Limb (tissue), 2 donors: ENCODE measurements around the gene PCNX4.
A peak's percentile ranks its signal among the peaks of the same experiment; 100 is the strongest.

Experiments
- DNase-seq, 2 donors: peaks; one replicate each; pipeline ENCODE4 v3.0.0-alpha.2; 2016; ENCODE audit errors: extremely low spot score in 2 of 2

Gene PCNX4

DNA sequence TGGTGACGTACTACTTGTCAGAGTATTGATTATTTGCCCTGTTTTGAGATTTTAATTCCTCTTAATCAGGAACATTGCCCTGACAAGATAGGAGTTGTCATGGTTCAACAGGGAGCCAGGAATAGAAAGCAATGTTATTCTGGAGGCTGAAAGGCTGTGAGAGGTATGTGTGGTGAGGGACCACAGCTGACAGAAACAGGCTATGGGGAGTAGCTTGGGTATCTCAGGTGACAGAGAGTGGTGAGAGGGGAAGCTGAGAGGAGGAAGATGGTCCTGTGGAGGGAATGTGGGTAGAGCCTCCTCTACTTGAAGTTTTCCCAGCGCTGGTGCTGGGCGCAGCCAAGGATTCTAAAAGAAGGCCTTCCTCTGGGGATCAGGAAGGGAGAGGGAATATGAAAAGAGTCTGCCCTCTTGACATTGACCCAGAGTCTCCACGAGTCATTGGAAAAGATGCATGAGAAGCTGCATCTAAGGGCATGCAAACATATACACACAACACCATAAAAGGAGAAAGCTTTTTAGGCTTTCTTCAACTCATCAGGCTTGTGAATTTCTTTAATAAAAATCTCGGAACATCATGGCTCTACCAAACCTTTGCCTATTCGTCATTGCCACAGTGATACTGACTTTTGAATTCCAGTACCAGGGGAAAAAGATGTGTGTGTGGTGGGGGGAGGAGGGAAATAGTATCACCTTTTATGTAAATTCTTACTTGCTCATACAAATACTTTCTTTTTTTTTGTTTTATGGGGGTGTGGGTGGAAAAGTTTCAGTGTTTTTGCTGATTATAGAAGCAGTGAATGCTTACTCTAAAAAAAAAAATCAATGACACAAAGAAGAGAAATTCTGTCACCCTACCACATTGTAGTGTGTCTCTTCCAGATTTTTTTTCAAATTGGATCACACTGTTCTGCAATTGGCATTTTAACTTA lies 113.4 kb downstream of the PCNX4 start:
- DNase-seq: no peak

DNA sequence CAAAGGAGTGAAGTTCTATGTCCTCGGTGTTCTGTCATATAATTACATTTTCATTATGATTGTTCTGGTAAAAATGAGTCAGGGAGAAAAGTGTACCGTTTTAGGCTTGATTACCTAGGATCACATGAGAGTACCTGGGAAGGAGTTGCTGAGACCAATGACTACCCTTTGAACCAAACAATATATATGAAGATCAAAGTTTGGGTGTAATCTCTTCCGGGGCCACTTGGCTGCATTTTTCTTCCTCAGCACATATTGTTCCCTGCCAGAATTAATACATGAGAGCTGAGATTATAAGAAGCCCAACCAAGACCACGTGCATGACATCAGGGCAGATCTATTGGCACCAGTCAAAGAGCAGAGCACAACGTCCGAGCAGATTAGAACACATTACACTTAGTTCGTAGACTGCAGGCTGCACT lies 114.5 kb downstream of the PCNX4 start:
- no peak for DNase-seq

DNA sequence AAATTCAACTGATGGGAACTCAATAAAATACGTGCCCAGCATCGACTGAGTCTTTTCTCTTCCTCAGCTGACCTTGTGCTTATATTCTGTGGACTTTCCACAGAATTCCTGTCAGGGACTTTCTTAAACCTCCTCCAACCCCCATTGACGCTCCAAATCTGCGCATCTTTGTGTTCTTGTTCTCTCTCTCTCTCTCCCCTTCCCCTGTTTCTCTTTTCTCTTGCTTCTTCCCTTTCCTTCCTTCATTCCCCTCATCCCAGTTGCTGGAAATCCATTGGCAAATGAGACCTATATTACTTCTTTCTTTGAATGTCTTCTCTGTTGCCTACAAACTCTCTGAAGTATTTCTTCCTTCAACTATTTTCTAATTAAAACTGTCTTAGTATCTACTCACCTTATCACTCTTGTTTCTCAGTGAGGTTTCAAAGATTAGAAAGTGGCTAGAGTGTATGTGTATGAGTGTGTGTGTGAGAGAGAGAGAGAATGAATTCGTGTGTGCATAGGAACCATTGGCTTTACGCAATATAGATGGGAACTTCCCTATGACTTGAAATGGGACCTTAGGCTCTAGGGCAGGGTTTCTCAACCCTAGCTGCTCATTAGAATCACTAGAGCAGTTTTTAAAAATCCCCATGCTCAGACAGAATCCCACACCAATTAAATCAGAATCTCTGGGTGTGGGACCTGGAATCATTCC lies 115.3 kb downstream of the PCNX4 start:
- DNase-seq: no peak

DNA sequence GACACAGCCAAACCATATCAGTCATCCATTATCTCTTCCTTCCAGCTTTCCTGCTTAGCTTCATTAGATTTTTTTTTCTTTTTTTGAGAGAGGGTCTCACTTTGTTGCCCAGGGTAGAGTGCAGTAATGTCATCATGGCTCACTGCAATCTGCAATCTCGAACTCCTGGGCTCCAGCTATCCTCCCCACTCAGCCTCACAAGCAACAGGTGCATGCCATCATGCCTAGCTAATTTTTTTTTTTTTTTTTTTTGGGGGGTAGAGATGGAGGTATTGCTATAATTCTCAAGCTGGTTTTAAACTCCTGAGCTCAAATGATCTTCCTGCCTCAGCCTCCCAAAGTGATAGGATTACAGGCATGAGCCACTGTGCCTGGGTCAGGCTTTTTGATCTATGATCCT lies 119.0 kb downstream of the PCNX4 start:
- no peak for DNase-seq

DNA sequence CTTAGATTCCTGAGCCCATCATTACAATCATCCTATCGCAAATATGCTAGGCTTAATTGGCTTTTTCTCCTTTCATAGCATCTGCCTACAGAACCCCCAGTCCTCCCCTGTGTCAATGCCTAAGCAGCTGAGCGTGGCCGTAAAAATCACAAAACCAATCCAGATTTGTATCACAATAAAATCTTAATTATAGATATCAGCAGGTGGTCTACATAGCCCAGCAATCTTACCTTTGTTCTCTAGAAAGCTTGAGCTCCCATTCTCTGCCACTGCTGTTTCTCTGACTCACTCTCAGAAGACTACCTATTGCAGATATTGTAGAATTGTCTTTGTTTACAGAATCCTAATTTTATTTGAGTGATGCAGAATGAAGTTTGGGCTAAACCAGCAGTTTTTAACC lies 119.4 kb downstream of the PCNX4 start:
- DNase-seq: no peak

DNA sequence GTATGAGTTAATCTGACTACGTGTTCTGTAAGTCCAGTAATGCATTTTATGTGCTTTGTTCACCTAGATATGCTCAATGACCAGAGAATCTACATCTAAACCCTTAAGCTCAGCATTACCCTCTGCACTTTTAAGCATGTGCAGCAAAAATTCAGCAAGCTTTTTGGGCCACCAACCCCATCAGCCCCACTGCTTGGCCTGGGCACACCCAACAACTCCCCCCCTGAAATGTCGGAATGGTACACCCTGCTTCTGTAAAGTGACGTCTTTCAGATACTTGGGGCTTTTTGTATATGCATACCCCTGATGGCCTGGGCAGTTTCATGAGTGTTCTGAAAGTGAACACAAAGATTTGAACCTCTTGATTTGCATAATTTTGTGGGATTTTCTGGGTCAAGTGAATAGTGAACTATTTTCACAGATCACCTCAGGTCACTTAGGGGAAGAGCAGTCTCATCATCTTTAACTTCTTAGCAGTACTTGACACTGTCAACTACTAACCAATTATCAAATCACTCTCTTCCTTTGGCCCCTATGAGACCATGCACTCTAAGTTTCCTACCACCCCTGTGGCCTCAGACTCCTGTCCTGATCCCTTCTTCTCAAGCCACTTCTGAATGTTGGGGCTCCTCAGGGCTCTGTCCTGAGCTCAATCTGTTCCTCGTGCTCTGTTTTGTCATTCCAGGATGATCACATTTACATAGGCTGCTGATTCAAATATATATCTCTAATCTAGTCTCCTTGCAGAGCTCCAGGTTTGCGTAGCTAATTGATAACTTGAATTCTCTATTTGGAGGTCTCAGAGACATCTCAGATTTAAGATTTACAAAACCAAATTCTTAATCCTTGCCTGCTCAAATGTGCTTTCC lies 121.0 kb downstream of the PCNX4 start:
- no peak for DNase-seq

DNA sequence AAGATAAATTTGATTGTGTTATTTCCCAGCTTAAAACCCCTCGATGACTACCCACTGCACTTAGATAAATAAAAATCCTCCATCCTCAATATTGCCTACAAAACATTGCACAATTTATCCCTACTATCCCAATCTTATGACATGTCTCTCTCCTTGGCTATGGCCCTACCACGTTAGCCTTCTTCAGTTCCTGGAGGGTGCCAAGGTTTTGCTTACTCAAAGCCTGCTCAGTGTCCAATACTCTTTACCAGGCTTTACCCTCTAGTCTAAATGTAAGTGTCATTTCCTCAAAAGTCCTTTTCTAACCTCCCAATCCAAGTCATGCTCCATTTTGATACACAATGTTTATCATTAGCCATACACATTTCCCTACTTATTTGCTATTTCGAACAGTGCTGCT lies 122.3 kb downstream of the PCNX4 start:
- DNase-seq: no peak

DNA sequence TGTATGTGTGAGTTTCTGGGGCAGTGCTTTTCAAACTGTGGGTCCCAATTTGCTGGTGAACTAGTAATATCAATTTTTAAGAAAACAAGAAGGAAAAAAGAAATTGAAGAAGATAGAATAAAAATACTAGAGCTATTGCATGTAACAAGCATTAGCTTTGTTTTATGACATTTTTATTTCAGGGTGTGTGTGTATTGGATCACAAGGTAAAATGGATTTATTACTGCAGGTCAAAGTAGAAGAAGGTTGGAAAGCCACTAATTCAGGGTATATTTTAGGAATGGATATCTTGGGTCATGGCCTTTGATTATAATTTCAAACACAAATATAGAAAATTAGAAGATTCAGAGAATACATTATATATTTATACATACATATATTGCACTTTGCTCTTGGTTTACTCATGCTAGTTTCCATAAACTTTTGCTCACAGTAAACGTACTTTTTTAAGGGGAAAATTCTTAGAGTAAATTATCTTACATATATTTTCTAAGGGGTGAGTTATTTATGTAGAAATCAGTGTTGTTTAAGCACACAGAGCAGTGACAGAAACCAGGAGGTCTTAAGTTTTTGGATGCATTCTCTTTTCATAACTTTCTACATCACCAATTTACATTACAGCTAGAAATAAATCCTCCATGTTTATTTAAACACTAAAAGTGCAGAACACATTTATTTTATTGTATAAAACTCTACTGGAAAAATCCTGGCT lies 122.8 kb downstream of the PCNX4 start:
- no peak for DNase-seq

DNA sequence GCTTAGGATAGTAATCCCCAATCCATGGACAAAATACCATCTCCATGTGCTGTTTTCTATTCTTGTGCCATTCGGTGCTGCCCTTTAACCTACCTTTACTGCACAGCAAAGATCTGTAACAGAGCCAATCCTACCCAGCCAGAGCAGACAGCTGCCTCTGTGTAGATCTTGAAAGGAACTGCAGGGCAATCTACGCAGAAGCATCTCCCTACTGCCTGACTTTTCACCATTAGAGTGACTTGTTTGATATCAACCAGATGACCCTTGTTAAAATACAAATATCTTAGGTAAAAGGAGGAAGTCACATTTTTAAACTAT lies 123.4 kb downstream of the PCNX4 start:
- no peak for DNase-seq

DNA sequence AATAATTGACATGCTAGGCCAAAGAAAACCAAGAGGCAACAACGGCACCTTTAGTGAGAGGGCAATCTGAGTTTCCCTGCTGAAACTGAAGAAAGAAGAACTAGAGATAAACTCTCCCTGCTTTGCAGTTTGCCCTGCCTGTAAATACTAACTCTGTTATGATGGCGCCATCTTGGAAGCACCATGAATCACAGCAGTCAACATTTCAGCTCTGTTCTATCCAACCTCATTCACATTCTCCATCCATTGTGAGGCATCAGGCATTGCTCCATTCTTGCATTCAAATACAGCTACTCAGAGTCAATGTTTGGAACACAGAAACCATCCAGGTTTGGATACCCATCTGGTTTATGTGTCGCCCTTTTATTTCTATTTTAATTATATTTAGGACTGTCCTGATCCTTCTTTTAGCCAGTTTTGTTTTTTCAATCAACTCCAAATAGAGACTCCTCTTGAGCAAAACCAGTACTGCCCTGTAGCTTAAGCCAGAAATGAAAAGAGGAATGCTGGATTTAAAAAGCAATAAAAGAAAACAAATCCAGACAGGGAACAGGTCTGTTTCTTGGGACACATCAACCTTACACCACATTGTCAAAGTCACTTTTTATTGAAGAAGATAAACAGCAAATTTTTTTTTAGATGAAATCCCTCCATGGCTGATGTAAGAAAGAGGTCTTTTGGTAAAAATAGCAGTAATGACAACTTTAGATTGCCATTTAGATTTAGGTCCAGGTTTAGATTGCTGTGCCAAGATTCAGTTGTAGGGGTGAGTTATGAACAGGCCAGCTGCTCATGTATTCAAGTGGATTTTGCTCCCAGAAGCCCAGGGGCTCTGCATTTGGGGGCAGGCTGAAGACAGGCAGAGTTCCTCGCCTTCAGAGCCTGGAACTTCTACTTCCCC lies 124.0 kb downstream of the PCNX4 start:
- DNase-seq: peak in 1 of 2 donors; percentile 24

DNA sequence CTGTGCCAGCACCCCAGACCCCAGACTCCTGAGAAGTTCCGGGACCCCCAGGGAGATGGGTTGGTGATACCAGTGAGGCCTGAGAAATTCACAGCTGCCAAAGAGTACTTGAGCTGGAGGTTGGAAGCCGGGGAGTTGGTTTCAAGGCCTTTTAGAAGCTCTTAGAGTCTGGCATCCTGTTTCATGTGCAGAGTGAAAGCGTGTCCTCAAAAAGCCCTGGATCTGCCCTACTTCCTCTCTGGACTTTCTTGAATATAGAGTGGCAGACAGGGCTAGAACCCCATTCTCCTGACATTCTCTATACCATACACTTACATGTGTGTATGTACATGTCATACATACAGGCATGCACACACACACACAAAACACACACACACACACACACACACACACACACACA lies 126.0 kb downstream of the PCNX4 start:
- no peak for DNase-seq
